AG08396 (cell line): ENCODE data around the gene ANKRD44.
"Not testable (repeated sequence)": the region's sequence is repeated elsewhere in the genome, so short reads cannot be mapped to it uniquely, and the experiment has no call there.

Source experiments
- DNase-seq: peaks from one replicate; pipeline ENCODE4 v3.0.0; 2012; ENCODE audit warnings: low spot score, mixed read lengths

ANKRD44 gene

DNA sequence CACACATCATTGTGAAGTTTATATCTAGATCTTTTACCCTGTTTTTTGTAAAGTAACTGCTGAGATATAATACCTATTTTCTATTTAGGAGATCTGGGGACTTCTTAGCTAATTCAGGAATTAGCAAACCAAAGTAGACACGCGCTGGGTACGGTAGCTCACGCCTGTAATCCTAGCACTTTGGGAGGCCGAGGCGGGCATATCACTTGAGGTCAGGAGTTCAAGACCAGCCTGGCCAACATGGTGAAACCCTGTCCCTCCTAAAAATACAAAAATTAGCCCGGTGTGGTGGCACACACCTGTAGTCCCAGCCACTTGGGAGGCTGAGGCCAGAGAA lies 23.0 kb downstream of the ANKRD44 start:
- DNase-seq, result not testable (repeated sequence)

DNA sequence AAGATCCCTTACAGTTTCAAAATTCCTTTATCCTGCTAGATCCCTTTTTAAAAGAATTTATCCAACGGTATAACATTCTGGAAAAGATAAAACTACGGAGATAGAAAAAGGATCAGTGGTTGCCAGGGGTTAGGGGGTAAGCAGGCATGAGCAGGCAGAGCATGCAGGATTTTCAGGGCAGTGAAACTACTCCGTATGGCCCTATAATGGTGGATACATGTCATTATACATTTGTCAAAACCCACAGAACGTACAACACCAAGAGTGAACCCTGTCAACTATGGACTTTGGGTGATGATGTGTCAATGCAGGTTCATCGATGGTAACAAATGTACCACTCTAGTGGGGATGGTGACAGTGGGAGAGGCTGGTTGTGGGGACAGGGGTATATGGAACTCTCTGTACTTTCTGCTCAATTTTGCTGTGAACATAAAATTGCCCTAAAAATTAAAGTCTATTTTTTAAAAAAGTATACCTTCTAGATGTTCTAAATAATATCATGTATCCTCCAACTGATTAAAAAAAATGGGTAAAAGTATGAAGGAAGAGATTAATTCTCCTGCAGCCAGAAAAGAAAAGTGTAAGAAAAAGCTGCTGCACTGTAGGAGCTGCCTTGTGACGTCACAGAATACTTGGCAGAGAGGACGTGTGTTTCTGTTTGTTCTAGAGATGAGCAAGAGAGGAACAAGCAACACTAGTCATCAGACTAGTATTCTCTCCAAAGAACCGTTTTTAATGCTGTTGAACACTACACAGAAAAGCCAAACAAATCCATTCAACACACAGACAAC lies 23.6 kb downstream of the ANKRD44 start:
- peak; percentile 82 for DNase-seq

DNA sequence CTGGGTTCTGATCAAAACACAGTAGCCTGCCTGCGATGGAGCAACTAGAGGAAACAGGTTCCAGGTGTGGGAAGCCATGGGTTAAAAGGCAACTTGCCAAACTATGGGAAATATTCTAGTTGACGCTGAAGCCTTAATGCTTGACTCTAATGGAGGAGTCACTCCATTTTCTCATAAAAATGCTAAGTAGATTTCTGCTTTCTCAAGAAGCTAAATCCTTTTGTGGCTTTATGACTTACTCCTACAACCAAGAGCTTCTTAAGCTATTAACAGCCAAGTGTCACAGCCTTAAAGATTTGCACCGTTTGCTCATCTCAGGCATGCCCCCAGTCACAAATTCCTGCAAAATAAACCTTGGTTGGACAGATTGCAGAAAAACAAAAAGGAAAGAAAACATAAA lies 25.2 kb downstream of the ANKRD44 start:
- DNase-seq, result no peak

DNA sequence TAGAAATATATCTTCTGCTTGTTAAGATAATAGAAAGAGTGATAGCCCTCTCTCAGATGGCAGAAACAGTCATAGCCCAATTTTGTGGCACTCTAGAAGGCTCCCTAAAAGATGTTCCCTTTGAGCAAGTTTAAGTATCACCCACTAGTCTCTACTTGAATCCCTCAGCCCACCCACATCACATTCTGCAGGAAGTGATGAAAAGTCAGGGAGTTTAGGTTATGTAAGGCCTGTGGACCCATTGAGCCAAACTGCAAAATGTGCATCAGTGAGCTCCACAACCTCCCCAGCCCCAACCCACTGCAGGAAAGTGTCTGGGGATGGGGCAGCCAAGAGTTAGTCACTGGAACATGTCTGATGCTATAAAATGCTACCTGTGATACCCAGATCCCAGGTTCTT lies 25.6 kb downstream of the ANKRD44 start:
- no peak for DNase-seq

DNA sequence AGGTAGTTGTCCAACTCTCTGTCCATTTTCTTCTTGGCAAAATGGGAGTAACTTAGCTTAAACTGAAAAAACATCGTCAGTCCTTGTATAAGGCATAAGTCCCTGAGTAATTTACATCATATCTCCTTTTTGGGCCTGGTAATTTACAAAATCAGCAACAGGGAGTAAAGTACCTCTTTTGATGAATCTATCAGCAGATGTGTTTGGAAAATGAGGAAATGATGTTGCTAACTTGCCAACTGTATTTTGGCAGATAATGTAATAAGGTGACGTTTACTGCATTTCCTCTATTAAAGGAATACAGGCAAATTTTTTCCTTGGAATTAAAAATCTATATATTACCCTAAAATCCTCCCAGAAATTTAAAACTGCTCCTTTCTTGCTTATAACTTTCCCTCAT lies 29.2 kb downstream of the ANKRD44 start:
- no peak for DNase-seq

DNA sequence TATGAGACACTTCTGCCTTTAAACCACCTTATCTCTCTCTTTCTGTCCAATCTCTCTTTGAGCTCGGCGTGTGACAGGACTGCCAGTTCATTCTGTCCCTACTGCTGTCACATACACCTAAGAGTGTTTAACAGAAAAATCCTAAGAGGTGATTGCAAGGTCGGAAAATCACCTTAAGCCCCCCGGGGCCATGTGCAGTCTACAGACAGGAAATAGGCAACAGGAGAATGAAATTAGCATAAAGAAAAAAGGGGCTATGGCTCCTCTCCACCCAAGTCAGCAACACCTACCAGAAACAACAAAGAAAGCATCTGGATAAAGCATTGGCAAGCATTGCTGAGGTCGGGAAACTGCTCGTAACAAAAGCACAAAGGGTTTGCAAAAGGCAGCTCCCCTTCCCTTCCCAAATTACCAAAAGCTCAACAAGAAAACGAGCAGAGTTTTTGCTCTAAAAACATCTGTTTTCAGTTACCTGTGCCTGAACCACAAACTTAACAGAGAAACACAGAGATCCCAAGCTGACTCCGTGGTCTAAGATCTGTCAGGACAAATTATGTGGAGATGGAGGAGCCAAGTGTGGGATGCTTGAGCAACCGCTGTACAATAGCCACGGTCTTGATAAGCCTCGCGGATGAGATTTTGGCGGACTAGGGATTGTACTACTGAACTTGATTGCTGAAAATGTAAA lies 30.4 kb downstream of the ANKRD44 start:
- DNase-seq, result no peak

DNA sequence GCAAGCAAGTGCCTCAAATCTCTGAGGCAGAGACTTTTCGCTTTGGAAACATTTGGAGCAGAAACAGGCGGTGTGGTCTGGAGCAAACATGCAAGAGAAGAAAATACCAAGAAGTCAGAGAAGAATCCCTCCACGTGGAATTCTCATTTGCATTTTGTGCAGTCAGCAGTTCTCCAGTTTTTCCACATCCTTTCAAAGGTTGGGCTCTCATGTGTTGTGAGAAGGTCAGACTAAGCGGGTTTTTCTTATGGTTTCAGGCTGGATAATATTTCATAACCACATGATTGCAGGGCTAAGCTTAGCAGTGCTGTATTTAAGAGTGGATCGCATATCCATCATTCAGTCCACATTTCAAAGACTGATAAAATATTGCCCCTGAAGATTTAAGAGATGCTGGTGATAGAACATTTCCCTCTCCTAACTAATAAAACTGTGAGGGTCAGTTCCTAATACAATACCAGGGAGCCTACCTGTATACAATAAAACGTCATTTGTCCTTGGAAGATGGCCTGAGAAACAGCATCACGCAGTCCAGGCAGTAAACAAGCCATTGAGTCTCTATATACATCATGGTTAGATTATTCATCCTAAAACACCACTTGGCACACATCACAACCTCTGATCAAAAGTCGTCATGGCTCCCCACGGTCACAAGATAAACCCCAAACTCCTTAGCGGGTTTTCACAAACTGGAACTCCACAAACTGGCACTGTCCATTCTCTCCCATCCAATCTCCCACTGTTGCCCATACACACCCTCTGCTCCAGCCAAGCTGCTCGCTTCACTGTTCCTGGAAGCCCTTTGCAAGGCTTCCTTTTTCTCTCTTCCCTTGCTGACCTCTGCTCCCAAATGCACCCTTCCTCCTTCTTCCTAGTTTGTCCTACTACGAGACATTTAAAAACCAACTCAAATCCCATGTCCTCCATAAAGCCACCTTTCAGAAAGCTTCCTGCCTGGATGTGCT lies 31.5 kb downstream of the ANKRD44 start:
- no peak for DNase-seq

DNA sequence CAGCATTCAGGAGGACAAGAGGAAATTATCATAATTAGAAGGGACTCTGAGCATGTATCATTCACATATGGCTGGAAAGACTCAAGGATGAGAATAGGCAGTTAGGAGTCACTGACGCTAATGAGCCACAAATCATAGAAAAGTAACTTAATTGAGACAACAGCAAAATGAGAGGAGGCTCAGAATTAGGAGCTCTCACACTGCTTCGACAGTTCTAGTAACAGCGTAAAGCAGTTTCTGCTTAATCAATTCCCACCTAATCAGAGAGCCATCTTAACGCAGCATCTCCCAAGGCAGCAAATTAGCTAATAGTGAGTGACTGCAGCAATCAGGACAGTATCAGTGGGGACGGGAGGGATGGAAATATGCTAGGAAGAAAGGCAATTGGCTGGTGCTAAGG lies 32.8 kb downstream of the ANKRD44 start:
- no peak for DNase-seq

DNA sequence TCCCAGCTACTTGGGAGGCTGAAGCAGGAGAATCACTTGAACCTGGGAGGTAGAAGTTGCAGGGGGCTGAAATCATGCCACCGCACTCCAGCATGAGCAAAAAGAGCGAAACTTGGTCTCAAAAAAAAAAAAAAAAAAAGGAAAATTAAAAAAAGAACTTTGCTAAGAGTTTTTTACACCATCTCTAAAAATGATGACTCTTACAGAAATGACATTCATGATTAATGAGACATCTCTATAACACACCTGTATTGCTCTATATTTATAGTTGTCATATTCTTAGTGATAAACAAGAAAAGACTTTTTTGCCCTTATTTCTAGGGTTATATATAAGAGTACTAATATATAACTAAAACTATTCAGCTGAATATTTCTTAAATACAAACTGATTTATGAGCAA lies 34.4 kb downstream of the ANKRD44 start:
- no peak for DNase-seq

DNA sequence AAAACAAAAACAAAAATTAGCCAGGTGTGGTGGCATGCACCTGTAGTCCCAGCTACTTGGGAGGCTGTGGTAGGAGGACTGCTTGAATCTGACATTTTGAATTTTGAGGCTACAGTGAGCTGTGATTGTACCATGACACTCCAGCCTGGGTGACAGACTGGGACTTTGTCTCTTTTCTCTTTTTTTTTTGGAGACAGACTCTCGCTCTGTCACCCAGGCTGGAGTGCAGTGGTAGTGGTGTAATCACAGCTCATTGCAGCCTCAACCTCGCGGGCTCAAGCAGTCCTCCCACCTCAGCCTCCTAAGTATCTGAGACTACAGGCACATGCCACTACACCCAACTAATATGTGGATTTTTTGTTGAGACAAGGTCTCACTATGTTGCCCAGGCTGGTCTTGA lies 35.6 kb downstream of the ANKRD44 start:
- no peak for DNase-seq

DNA sequence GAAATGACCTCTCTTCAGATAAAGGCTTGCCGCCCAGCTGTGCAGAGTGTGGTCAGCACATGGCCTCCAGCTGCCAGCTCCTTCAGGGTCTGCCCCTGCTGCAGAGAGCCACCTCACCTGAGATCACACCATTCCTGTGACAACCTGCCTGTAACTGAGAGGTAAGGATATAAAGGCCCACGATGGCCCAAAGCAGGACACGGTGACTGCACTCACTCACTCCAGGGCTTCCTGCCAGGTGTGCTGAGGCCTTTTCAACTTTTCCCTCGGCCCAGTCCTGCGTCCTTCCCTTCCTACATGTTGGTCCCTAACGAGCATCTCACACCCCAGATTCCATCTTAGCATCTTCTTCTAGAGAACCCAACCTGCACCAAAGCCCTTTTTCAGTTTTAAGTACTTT lies 36.2 kb downstream of the ANKRD44 start:
- no peak for DNase-seq

DNA sequence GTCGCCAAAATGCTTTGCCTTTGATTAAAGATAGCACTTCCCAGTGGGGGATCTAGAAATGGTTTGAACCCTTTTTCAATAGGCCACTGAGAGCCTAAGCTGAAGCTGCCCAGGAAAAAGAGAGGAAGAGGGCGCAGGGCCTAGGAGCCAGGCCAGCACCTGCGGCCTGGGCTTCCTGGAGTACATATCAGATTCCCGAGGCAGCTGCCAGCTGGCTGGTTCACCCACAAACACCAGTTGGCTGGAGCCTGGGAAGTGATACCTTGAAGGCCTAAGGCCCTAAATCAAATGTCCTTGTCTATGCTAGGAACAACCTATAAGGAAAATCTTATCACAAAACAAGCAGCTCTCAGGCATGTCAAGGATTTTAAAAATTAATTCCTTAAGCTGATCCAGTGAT lies 37.1 kb downstream of the ANKRD44 start:
- no peak for DNase-seq

DNA sequence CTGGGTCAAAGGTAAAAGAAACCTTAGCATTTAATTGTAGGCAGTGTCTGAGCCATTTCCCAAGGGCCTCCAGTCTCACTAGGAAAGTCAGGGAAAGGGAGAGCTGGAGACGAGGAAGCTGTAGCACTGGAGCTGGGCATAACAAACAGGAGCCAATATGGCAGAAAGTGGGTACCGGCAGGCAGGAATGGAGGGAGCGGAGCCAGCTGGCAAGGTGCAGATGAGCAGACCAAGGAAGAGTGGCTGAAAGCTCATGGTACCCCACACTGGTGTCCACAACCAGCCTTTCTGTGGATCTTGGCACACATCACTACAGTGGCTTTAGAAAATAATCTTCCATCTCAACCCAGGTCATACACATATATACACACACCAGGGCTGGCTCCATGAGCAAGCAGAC lies 40.0 kb downstream of the ANKRD44 start:
- no peak for DNase-seq

DNA sequence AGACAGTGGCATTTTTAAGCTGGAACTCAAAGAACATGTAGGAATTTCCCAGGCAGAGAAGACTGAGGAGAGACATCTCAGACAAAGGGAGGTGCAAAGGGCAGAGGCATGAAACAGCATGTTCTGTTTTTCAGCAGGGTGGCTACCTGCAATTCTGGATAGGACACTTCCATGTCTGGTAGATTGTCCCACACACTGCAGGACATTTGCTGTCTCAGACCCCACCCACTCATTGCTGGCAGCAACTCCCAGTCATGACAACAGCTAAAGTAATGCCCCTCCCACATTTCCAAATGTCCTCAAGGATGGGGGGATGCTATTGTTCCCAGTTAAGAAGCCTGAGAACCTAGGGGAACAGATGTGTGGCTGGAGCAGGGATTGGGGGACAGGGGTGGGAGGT lies 40.8 kb downstream of the ANKRD44 start:
- DNase-seq, result no peak

DNA sequence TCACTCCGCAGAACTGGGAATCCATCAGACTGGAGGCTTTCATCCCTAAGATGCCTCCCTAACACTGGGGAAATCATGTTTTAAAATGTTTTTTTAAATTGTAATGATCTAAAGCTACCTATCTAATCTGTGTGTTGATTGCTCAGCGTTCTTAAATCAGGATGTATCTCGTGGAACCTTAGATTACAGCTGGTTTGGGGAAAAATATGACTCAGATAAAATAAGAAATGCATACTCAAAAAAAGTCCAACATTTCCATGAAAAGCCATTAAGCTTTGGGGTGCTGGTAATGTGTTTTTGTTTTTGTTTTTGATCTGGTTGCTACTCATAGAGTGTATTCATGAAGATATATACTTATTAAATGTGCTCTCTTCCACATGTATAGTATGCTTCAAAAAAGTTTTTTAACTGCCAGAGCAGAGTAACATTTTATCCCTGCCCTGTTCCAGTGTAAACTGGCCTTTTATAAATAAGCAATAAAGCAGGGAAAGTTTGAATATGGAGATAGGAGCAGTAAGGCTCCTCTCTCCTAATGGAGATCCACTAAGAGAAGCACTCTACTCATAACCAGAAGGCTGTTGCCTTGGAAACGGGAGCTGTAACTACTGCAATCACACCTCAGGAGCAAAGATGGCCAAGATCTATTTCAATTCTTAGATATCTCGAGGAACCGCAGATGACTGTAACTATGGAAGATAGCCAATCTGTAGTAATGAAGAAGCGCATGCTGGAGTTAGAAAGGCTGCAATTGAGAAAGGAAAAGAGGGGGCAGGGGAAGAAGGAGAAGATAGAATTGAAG lies 41.6 kb downstream of the ANKRD44 start:
- peak; percentile 46 for DNase-seq

DNA sequence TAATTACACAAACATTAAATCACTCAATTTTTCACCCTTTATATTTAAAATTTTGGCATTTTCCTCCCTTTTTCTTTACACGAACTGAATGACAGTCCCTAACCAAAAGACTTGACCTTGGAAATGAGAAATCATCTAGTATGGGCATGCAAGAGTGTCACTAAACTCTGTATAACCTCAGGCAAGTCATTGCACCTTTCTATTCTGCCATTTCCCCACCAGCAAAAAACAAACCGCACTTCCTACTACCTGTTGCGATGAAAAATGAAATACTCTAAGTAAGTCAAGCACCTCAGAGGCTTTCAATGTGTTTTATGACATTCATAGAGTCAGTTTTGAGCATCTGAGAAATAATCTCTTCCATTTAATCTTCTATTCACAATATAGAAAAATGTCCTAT lies 44.1 kb downstream of the ANKRD44 start:
- no peak for DNase-seq

DNA sequence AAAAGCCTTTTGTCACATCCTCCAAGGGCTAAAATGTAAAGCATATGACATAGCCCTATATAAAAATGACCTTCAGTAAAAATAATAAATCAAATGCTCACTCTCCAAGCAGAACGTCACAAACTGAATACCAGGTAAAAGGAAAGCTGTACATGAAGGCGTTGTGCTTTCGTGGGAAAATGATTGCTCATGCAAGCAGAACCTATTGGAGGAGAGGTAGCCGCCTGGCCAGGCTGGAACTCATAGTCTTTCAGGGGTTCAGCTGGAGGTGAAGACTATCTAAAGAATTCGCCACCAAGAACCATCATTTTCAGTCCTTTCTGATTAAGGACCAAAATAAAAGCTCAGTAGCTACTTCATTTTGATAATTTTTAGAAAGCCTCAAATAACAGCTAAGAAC lies 44.7 kb downstream of the ANKRD44 start:
- DNase-seq, result no peak

DNA sequence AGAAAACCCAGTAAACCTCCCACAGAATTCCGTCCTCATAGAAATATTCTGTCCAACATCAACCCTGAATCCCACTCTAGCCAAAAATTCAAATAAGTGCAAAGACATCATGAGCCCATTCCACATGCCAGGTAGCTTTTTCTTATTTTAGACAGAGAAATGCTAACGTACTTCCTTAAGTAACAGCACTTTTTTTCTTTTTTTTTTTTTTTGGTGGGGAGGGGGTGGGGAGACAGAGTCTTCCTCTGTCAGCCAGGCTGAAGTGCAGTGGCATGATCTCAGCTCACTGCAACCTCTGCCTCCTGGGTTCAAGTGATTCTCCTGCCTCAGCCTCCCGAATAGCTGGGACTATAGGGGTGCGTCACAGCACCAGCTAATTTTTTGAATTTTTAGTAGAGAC lies 45.5 kb downstream of the ANKRD44 start:
- DNase-seq, result no peak

DNA sequence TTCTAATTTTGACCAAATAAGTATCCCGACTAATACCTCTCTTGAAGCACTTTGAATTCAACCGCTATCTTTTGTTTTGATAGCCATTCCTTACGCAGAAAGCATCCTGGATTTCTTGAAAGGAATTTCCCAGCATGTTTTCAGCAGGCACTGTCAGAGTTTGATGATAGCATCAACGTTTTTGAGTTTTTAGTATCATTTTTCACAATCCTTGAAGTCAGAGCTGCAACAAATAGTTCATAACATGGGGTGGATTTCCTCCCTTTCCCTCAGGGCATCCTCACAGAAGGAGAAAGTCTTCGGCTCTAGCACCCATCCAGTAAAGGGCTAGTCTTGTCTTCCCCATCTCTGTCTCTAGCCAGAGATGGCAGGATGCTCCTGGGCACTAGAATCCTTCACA lies 46.2 kb downstream of the ANKRD44 start:
- DNase-seq, result no peak

DNA sequence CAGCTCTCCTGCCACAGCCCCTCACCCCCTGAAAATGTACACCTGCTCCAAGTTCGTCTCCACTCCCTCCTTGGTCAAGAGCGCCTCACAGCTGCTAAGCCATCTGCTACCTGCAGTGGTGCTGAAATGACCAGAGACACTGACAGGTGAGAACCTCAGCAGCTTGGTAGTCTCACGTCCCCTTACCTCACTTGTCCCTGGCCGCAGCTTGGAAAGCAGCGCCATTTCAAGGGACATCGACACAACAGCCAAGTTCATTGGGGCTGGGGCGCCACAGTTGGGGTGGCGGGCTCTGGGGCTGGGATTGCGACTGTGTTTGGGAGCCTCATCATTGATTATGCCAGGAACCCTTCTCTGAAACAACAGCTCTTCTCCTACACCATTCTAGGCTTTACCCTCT lies 47.5 kb downstream of the ANKRD44 start:
- no peak for DNase-seq

DNA sequence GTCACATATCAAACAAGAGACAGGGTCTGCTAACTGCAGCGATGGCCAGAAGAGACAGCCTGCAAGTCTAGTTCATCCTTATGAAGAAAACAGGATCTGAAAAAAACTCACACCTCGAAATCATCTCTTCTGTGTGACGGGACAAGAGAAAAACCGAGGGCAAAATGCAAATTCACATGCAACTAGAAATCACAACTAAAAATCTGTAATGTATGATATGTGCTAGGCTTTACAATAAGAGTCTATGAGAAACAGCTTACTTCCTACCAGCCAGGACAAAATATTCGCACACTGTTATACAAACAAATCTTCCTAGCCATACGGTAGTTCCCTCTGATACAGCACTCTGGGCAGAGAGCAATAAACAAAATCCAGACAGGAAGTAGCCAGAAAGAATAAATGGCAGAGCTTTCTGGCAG lies 48.8 kb downstream of the ANKRD44 start:
- peak; percentile 27 for DNase-seq

DNA sequence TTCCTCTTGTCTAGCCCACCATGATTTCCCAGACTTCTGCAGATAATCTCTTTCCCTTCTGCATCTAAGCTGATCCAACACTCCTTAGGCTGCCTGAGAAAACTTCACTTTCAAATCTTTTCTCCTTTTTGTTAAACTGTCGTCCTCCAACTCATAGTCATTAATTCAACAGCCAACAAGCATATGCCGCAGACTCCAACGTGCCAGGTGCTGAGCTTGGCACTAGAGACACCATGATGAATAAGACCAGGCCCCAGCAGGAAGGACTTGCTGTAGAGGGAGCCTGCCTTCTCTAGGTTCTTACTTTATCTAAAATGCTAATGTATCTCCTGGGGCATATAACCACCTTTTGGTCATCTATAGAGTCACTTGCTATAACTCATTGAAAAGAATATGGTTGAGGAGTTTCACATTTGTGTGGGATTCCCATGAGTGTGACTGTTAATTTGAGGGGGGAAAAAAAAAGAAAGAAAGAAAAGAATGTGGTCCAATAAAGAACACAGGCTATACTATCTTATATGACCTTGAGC lies 51.0 kb downstream of the ANKRD44 start:
- DNase-seq, result no peak
